ENCODE data around the gene CHPF2. TPM values are rescaled to one million over a fixed set of nuclear protein-coding genes. Genes with fewer than 3 reads are reported as not detected.

The CHPF2 gene
- total RNA-seq, 1 donor from 2014 or later = 38.1 TPM

GRCh38 chr7:151251689-151252560 is 19.6 kb downstream of the CHPF2 start:
- no peak for TF ChIP-seq CTCF (IDR thresholded peaks at IDR 0.05; ENCODE audit: partially characterized antibody, unreplicated experiment)

GRCh38 chr7:151252561-151252835 is 20.2 kb downstream of the CHPF2 start:
- TF ChIP-seq CTCF (IDR thresholded peaks at IDR 0.05; ENCODE audit: partially characterized antibody, unreplicated experiment) = no peak
- peaks cover 15% of the 10 kb centered on the region for H3K4me1 Mint-ChIP-seq (ENCODE audit: low read depth, unreplicated experiment)
- peak overlapping the region; percentile 99 for H3K27ac Mint-ChIP-seq (ENCODE audit: unreplicated experiment)
- peaks cover 6% of the 10 kb centered on the region for H3K36me3 Mint-ChIP-seq (ENCODE audit: unreplicated experiment)
- DNase-seq = no peak
- H3K27me3 Mint-ChIP-seq (ENCODE audit: unreplicated experiment) = peaks cover 40% of the 10 kb centered on the region
- H3K9me3 Mint-ChIP-seq (ENCODE audit: unreplicated experiment) = peaks cover 19% of the 10 kb centered on the region
- H3K4me3 Mint-ChIP-seq (ENCODE audit: unreplicated experiment) = peak overlapping the region; percentile 93

More at GRCh38 chr7:151251689-151252560, 19.6 kb downstream of the CHPF2 start:
- H3K9me3 Mint-ChIP-seq (ENCODE audit: unreplicated experiment) = peaks cover 19% of the 10 kb centered on the region
- H3K4me1 Mint-ChIP-seq (ENCODE audit: low read depth, unreplicated experiment) = peaks cover 15% of the 10 kb centered on the region
- H3K27ac Mint-ChIP-seq (ENCODE audit: unreplicated experiment) = peak overlapping the region; percentile 99
- peak; percentile 87 for DNase-seq
- H3K27me3 Mint-ChIP-seq (ENCODE audit: unreplicated experiment) = peaks cover 42% of the 10 kb centered on the region
- H3K4me3 Mint-ChIP-seq (ENCODE audit: unreplicated experiment) = peak overlapping the region; percentile 93
- peaks cover 6% of the 10 kb centered on the region for H3K36me3 Mint-ChIP-seq (ENCODE audit: unreplicated experiment)

GRCh38 chr7:151252961-151253711 is 20.9 kb downstream of the CHPF2 start:
- Mint-ChIP-seq H3K27ac (ENCODE audit: unreplicated experiment) (peak overlapping the region; percentile 99), H3K9me3 (ENCODE audit: unreplicated experiment) (peaks cover 19% of the 10 kb centered on the region), H3K4me3 (ENCODE audit: unreplicated experiment) (peak overlapping the region; percentile 93), H3K4me1 (ENCODE audit: low read depth, unreplicated experiment) (peaks cover 12% of the 10 kb centered on the region), H3K36me3 (ENCODE audit: unreplicated experiment) (peaks cover 6% of the 10 kb centered on the region), H3K27me3 (ENCODE audit: unreplicated experiment) (peaks cover 41% of the 10 kb centered on the region)
- no peak for DNase-seq
- no peak for TF ChIP-seq CTCF (IDR thresholded peaks at IDR 0.05; ENCODE audit: partially characterized antibody, unreplicated experiment)

GRCh38 chr7:151254316-151254715 is 22.0 kb downstream of the CHPF2 start:
- Mint-ChIP-seq H3K4me1 (ENCODE audit: low read depth, unreplicated experiment) (peaks cover 11% of the 10 kb centered on the region), H3K27me3 (ENCODE audit: unreplicated experiment) (peaks cover 45% of the 10 kb centered on the region), H3K4me3 (ENCODE audit: unreplicated experiment) (no peak overlapping the region), H3K36me3 (ENCODE audit: unreplicated experiment) (peaks cover 6% of the 10 kb centered on the region), H3K27ac (ENCODE audit: unreplicated experiment) (no peak overlapping the region), H3K9me3 (ENCODE audit: unreplicated experiment) (peaks cover 19% of the 10 kb centered on the region)
- DNase-seq = no peak
- TF ChIP-seq CTCF (IDR thresholded peaks at IDR 0.05; ENCODE audit: partially characterized antibody, unreplicated experiment) = no peak

- Mint-ChIP-seq H3K36me3 (ENCODE audit: unreplicated experiment) (peaks cover 6% of the 10 kb centered on the region), H3K4me3 (ENCODE audit: unreplicated experiment) (no peak overlapping the region), H3K27me3 (ENCODE audit: unreplicated experiment) (peaks cover 45% of the 10 kb centered on the region), H3K9me3 (ENCODE audit: unreplicated experiment) (peaks cover 19% of the 10 kb centered on the region), H3K4me1 (ENCODE audit: low read depth, unreplicated experiment) (peaks cover 10% of the 10 kb centered on the region), H3K27ac (ENCODE audit: unreplicated experiment) (no peak overlapping the region)
- DNase-seq = no peak
- no peak for TF ChIP-seq CTCF (IDR thresholded peaks at IDR 0.05; ENCODE audit: partially characterized antibody, unreplicated experiment)
Observed at GRCh38 chr7:151254851-151255250, 22.6 kb downstream of the CHPF2 start.

Data from glutamatergic neuron (in vitro differentiated cells).